ENCODE data around the gene KIF12. TPM values are rescaled to one million over a fixed set of nuclear protein-coding genes. Genes with fewer than 3 reads are reported as not detected.

KIF12 gene
- total and polyA plus RNA-seq, 2 experiments from 2014 or later = 4.2 to 4.3 TPM

- H3K4me1 Mint-ChIP-seq = peaks cover 18% of the 10 kb centered on the region
- no peak for TF ChIP-seq STAT1 (IDR thresholded peaks at IDR 0.05; ENCODE audit: unreplicated experiment)
- peak; percentile 57 to 75 for TF ChIP-seq CTCF (conservative IDR thresholded peaks at IDR 0.05; ENCODE audit: low read depth in 2 of 2)
- Histone ChIP-seq H3K79me2 (replicated peaks; ENCODE audit: insufficient read depth) (no peaks in the 10 kb centered on the region), H4K20me1 (replicated peaks; ENCODE audit: insufficient read depth) (no peaks in the 10 kb centered on the region), H2AFZ (no peak overlapping the region), H3K4me3 (no peak overlapping the region), H3K27ac (ENCODE audit: low read depth) (no peak overlapping the region), H3F3A (replicated peaks; ENCODE audit: low read depth) (no peaks in the 10 kb centered on the region), H3K9me2 (ENCODE audit: insufficient read depth) (no peaks in the 10 kb centered on the region), H3K4me1 (ENCODE audit: insufficient read depth) (peaks cover 13% of the 10 kb centered on the region), H3K36me3 (ENCODE audit: insufficient read depth) (no peaks in the 10 kb centered on the region), H3K4me2 (no peak overlapping the region), H3K27me3 (ENCODE audit: insufficient read depth) (peaks cover 32% of the 10 kb centered on the region)
- ATAC-seq = no peak
- peaks cover 35% of the 10 kb centered on the region for H3K27me3 Mint-ChIP-seq (ENCODE audit: insufficient read depth, low read depth, poor library complexity)
- no peaks in the 10 kb centered on the region; the same call in 2 of the 3 replicates for H3K36me3 Mint-ChIP-seq (ENCODE audit: low read depth)
- peak; percentile 65 for DNase-seq (ENCODE audit: low spot score)
- peak overlapping the region; percentile 6; the same call in 1 of the 3 replicates for H3K4me3 Mint-ChIP-seq
- H3K27ac Mint-ChIP-seq = no peak overlapping the region
- no peaks in the 10 kb centered on the region for H3K9me3 Mint-ChIP-seq
Observed at GRCh38 chr9:114096041-114096511, 3.0 kb downstream of the KIF12 start.

DNA sequence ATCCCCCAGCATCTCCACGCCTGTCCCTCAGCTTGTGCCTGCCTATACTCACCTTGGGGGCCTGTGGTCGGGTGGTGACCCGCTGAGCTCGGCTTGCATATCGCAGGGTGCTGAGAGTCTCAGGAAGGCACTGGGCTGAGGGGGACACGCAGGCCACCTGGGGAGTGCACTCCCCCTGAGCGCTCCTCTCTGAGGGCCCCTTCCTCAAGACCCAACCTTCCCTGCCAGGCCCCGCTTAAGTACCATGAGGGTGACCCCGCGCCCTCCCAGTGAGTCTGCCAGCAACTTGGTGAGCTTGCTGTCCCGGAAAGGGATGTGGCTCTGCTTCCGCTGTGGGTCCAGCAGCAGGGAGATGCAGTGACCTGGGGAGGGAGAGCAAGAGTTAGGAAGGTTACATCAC, 4.1 kb downstream of the KIF12 start:
- Mint-ChIP-seq H3K4me1 (peaks cover 14% of the 10 kb centered on the region), H3K9me3 (no peaks in the 10 kb centered on the region), H3K27ac (no peak overlapping the region), H3K4me3 (no peak overlapping the region), H3K36me3 (ENCODE audit: low read depth) (no peaks in the 10 kb centered on the region; the same call in 2 of the 3 replicates), H3K27me3 (ENCODE audit: insufficient read depth, low read depth, poor library complexity) (peaks cover 34% of the 10 kb centered on the region)
- H3K9me2 ChIP-seq (ENCODE audit: insufficient read depth) = no peaks in the 10 kb centered on the region
- ATAC-seq (no peak), DNase-seq (ENCODE audit: low spot score) (no peak)
- peaks cover 13% of the 10 kb centered on the region for H3K4me1 ChIP-seq (ENCODE audit: insufficient read depth)
- H3K27me3 ChIP-seq (ENCODE audit: insufficient read depth) = peaks cover 28% of the 10 kb centered on the region
- no peak overlapping the region for H3K4me3 ChIP-seq
- H3F3A ChIP-seq (replicated peaks; ENCODE audit: low read depth) = no peaks in the 10 kb centered on the region
- no peak overlapping the region for H2AFZ ChIP-seq
- no peaks in the 10 kb centered on the region for H4K20me1 ChIP-seq (replicated peaks; ENCODE audit: insufficient read depth)
- H3K79me2 ChIP-seq (replicated peaks; ENCODE audit: insufficient read depth) = no peaks in the 10 kb centered on the region
- H3K27ac ChIP-seq (ENCODE audit: low read depth) = no peak overlapping the region
- H3K4me2 ChIP-seq = no peak overlapping the region
- H3K36me3 ChIP-seq (ENCODE audit: insufficient read depth) = no peaks in the 10 kb centered on the region
- TF ChIP-seq ETS1 (IDR thresholded peaks at IDR 0.05) (no peak), EZH2 (IDR thresholded peaks at IDR 0.05; ENCODE audit: low read depth, unreplicated experiment) (no peak), CREB1 (CRISPR knock-in tag; IDR thresholded peaks at IDR 0.05; ENCODE audit: low read depth) (no peak), POLR2AphosphoS5 (IDR thresholded peaks at IDR 0.05; ENCODE audit: low read depth) (no peak), ZNF331 (CRISPR knock-in tag; IDR thresholded peaks at IDR 0.05; ENCODE audit: low read depth) (no peak), EZH2phosphoT487 (IDR thresholded peaks at IDR 0.05; ENCODE audit: unreplicated experiment) (no peak), JUNB (IDR thresholded peaks at IDR 0.05; ENCODE audit: unreplicated experiment) (no peak), STAT1 (IDR thresholded peaks at IDR 0.05; ENCODE audit: unreplicated experiment) (no peak), NANOG (IDR thresholded peaks at IDR 0.05; ENCODE audit: borderline replicate concordance) (no peak), CTCF (conservative IDR thresholded peaks at IDR 0.05; ENCODE audit: low read depth in 2 of 2) (no peak)
- TF ChIP-seq, protein P1, sequence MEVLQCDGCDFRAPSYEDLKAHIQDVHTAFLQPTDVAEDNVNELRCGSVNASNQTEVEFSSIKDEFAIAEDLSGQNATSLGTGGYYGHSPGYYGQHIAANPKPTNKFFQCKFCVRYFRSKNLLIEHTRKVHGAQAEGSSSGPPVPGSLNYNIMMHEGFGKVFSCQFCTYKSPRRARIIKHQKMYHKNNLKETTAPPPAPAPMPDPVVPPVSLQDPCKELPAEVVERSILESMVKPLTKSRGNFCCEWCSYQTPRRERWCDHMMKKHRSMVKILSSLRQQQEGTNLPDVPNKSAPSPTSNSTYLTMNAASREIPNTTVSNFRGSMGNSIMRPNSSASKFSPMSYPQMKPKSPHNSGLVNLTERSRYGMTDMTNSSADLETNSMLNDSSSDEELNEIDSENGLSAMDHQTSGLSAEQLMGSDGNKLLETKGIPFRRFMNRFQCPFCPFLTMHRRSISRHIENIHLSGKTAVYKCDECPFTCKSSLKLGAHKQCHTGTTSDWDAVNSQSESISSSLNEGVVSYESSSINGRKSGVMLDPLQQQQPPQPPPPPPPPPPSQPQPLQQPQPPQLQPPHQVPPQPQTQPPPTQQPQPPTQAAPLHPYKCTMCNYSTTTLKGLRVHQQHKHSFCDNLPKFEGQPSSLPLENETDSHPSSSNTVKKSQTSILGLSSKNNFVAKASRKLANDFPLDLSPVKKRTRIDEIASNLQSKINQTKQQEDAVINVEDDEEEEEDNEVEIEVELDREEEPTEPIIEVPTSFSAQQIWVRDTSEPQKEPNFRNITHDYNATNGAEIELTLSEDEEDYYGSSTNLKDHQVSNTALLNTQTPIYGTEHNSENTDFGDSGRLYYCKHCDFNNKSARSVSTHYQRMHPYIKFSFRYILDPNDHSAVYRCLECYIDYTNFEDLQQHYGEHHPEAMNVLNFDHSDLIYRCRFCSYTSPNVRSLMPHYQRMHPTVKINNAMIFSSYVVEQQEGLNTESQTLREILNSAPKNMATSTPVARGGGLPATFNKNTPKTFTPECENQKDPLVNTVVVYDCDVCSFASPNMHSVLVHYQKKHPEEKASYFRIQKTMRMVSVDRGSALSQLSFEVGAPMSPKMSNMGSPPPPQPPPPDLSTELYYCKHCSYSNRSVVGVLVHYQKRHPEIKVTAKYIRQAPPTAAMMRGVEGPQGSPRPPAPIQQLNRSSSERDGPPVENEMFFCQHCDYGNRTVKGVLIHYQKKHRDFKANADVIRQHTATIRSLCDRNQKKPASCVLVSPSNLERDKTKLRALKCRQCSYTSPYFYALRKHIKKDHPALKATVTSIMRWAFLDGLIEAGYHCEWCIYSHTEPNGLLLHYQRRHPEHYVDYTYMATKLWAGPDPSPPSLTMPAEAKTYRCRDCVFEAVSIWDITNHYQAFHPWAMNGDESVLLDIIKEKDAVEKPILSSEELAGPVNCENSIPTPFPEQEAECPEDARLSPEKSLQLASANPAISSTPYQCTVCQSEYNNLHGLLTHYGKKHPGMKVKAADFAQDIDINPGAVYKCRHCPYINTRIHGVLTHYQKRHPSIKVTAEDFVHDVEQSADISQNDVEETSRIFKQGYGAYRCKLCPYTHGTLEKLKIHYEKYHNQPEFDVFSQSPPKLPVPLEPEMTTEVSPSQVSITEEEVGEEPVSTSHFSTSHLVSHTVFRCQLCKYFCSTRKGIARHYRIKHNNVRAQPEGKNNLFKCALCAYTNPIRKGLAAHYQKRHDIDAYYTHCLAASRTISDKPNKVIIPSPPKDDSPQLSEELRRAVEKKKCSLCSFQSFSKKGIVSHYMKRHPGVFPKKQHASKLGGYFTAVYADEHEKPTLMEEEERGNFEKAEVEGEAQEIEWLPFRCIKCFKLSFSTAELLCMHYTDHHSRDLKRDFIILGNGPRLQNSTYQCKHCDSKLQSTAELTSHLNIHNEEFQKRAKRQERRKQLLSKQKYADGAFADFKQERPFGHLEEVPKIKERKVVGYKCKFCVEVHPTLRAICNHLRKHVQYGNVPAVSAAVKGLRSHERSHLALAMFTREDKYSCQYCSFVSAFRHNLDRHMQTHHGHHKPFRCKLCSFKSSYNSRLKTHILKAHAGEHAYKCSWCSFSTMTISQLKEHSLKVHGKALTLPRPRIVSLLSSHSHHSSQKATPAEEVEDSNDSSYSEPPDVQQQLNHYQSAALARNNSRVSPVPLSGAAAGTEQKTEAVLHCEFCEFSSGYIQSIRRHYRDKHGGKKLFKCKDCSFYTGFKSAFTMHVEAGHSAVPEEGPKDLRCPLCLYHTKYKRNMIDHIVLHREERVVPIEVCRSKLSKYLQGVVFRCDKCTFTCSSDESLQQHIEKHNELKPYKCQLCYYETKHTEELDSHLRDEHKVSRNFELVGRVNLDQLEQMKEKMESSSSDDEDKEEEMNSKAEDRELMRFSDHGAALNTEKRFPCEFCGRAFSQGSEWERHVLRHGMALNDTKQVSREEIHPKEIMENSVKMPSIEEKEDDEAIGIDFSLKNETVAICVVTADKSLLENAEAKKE (CRISPR knock-in tag; IDR thresholded peaks at IDR 0.05) = no peak
